ENCODE data around the gene FAM184A.
"Not testable (repeated sequence)": the region's sequence is repeated elsewhere in the genome, so short reads cannot be mapped to it uniquely, and the experiment has no call there.

FAM184A gene

GRCh38 chr6:119078376-119079282 lies at the start of gene FAM184A:
FAM184A (minus strand) TSS chr6:119078664; CDS start chr6:119078299, 365 bp downstream.
- peak; percentile 35 for DNase-seq

GRCh38 chr6:119127627-119128026 lies 49.2 kb upstream of the FAM184A start:
- DNase-seq: no peak

- DNase-seq: no peak
Observed at GRCh38 chr6:119126826-119127225, 48.4 kb upstream of the FAM184A start.

- DNase-seq: no peak
Observed at GRCh38 chr6:119126140-119126539, 47.7 kb upstream of the FAM184A start.

- DNase-seq: no peak
Observed at GRCh38 chr6:119125576-119125975, 47.1 kb upstream of the FAM184A start.

- no peak for DNase-seq
Observed at GRCh38 chr6:119124079-119124824, 45.8 kb upstream of the FAM184A start.

- no peak for DNase-seq
Observed at GRCh38 chr6:119122336-119122735, 43.9 kb upstream of the FAM184A start.

- DNase-seq: no peak
Observed at GRCh38 chr6:119121367-119121766, 42.9 kb upstream of the FAM184A start.

- DNase-seq: no peak
Observed at GRCh38 chr6:119119989-119120388, 41.5 kb upstream of the FAM184A start.

GRCh38 chr6:119119062-119119461 lies 40.6 kb upstream of the FAM184A start:
- DNase-seq: not testable (repeated sequence)

- no peak for DNase-seq
Observed at GRCh38 chr6:119116712-119117281, 38.3 kb upstream of the FAM184A start.

GRCh38 chr6:119113961-119114360 lies 35.5 kb upstream of the FAM184A start:
- DNase-seq: no peak

GRCh38 chr6:119112812-119113530 lies 34.5 kb upstream of the FAM184A start:
- DNase-seq: no peak

- DNase-seq: peak; percentile 55
Observed at GRCh38 chr6:119110601-119111548, 32.4 kb upstream of the FAM184A start.

GRCh38 chr6:119109654-119110325 lies 31.3 kb upstream of the FAM184A start:
- DNase-seq: no peak

- no peak for DNase-seq
Observed at GRCh38 chr6:119108076-119108475, 29.6 kb upstream of the FAM184A start.

GRCh38 chr6:119105282-119105681 lies 26.8 kb upstream of the FAM184A start:
- no peak for DNase-seq

- DNase-seq: no peak
Observed at GRCh38 chr6:119102901-119103300, 24.4 kb upstream of the FAM184A start.

GRCh38 chr6:119100115-119100514 lies 21.7 kb upstream of the FAM184A start:
- DNase-seq: no peak

- not testable (repeated sequence) for DNase-seq
Observed at GRCh38 chr6:119097815-119098361, 19.4 kb upstream of the FAM184A start.
